Neuron (in vitro differentiated cells): ENCODE data around the gene ANKRD44.

Experiments used
- H2AFZ ChIP-seq: one replicate; pipeline ENCODE4 v1.6.1; 2013; ENCODE audit warnings: low read depth, mild to moderate bottlenecking, inconsistent platforms, low read length, moderate library complexity
- H3K27me3 ChIP-seq: one replicate; pipeline ENCODE4 v1.6.1; 2013; ENCODE audit warnings: low read length; ENCODE audit not compliant: insufficient read depth
- H3K36me3 ChIP-seq: one replicate; pipeline ENCODE4 v1.6.1; 2013; ENCODE audit warnings: low read length; ENCODE audit not compliant: insufficient read depth
- H3K4me1 ChIP-seq: one replicate; pipeline ENCODE4 v1.6.1; 2013; ENCODE audit warnings: low read length; ENCODE audit not compliant: insufficient read depth
- H3K4me3 ChIP-seq: 2 replicates; pipeline ENCODE4 v1.5.1; 2013; ENCODE audit warnings: mild to moderate bottlenecking, low read length, moderate library complexity
- H3K9me3 ChIP-seq: one replicate; pipeline ENCODE4 v1.6.1; 2013; ENCODE audit warnings: low read length

The ANKRD44 gene

DNA sequence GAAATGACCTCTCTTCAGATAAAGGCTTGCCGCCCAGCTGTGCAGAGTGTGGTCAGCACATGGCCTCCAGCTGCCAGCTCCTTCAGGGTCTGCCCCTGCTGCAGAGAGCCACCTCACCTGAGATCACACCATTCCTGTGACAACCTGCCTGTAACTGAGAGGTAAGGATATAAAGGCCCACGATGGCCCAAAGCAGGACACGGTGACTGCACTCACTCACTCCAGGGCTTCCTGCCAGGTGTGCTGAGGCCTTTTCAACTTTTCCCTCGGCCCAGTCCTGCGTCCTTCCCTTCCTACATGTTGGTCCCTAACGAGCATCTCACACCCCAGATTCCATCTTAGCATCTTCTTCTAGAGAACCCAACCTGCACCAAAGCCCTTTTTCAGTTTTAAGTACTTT lies 36.2 kb downstream of the ANKRD44 start:
- Histone ChIP-seq H3K4me3 (no peak overlapping the region), H3K36me3 (no peaks in the 10 kb centered on the region), H3K4me1 (no peaks in the 10 kb centered on the region), H2AFZ (no peak overlapping the region), H3K27me3 (no peaks in the 10 kb centered on the region), H3K9me3 (no peaks in the 10 kb centered on the region)

GRCh38 chr2:197273485-197273884 lies 37.1 kb downstream of the ANKRD44 start:
- Histone ChIP-seq H3K9me3 (no peaks in the 10 kb centered on the region), H3K4me1 (no peaks in the 10 kb centered on the region), H3K4me3 (no peak overlapping the region), H2AFZ (no peak overlapping the region), H3K36me3 (no peaks in the 10 kb centered on the region), H3K27me3 (no peaks in the 10 kb centered on the region)

DNA sequence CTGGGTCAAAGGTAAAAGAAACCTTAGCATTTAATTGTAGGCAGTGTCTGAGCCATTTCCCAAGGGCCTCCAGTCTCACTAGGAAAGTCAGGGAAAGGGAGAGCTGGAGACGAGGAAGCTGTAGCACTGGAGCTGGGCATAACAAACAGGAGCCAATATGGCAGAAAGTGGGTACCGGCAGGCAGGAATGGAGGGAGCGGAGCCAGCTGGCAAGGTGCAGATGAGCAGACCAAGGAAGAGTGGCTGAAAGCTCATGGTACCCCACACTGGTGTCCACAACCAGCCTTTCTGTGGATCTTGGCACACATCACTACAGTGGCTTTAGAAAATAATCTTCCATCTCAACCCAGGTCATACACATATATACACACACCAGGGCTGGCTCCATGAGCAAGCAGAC lies 40.0 kb downstream of the ANKRD44 start:
- H3K36me3 ChIP-seq: no peaks in the 10 kb centered on the region
- no peak overlapping the region for H2AFZ ChIP-seq
- no peaks in the 10 kb centered on the region for H3K9me3 ChIP-seq
- H3K27me3 ChIP-seq: no peaks in the 10 kb centered on the region
- no peak overlapping the region for H3K4me3 ChIP-seq
- H3K4me1 ChIP-seq: no peaks in the 10 kb centered on the region

DNA sequence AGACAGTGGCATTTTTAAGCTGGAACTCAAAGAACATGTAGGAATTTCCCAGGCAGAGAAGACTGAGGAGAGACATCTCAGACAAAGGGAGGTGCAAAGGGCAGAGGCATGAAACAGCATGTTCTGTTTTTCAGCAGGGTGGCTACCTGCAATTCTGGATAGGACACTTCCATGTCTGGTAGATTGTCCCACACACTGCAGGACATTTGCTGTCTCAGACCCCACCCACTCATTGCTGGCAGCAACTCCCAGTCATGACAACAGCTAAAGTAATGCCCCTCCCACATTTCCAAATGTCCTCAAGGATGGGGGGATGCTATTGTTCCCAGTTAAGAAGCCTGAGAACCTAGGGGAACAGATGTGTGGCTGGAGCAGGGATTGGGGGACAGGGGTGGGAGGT lies 40.8 kb downstream of the ANKRD44 start:
- Histone ChIP-seq H3K27me3 (no peaks in the 10 kb centered on the region), H3K4me3 (no peak overlapping the region), H2AFZ (no peak overlapping the region), H3K4me1 (no peaks in the 10 kb centered on the region), H3K9me3 (no peaks in the 10 kb centered on the region), H3K36me3 (no peaks in the 10 kb centered on the region)

GRCh38 chr2:197268786-197269584 lies 41.6 kb downstream of the ANKRD44 start:
- H2AFZ ChIP-seq: no peak overlapping the region
- H3K4me1 ChIP-seq: no peaks in the 10 kb centered on the region
- no peaks in the 10 kb centered on the region for H3K27me3 ChIP-seq
- no peak overlapping the region for H3K4me3 ChIP-seq
- no peaks in the 10 kb centered on the region for H3K36me3 ChIP-seq
- H3K9me3 ChIP-seq: no peaks in the 10 kb centered on the region

GRCh38 chr2:197266477-197266876 lies 44.1 kb downstream of the ANKRD44 start:
- Histone ChIP-seq H3K4me1 (no peaks in the 10 kb centered on the region), H3K27me3 (no peaks in the 10 kb centered on the region), H3K9me3 (no peaks in the 10 kb centered on the region), H2AFZ (no peak overlapping the region), H3K4me3 (no peak overlapping the region), H3K36me3 (no peaks in the 10 kb centered on the region)

- no peak overlapping the region for H2AFZ ChIP-seq
- no peak overlapping the region for H3K4me3 ChIP-seq
- H3K9me3 ChIP-seq: no peaks in the 10 kb centered on the region
- no peaks in the 10 kb centered on the region for H3K27me3 ChIP-seq
- H3K36me3 ChIP-seq: no peaks in the 10 kb centered on the region
- H3K4me1 ChIP-seq: no peaks in the 10 kb centered on the region
Measured at GRCh38 chr2:197265924-197266323, 44.7 kb downstream of the ANKRD44 start.

DNA sequence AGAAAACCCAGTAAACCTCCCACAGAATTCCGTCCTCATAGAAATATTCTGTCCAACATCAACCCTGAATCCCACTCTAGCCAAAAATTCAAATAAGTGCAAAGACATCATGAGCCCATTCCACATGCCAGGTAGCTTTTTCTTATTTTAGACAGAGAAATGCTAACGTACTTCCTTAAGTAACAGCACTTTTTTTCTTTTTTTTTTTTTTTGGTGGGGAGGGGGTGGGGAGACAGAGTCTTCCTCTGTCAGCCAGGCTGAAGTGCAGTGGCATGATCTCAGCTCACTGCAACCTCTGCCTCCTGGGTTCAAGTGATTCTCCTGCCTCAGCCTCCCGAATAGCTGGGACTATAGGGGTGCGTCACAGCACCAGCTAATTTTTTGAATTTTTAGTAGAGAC lies 45.5 kb downstream of the ANKRD44 start:
- Histone ChIP-seq H3K27me3 (no peaks in the 10 kb centered on the region), H3K4me3 (no peak overlapping the region), H3K9me3 (no peaks in the 10 kb centered on the region), H3K4me1 (no peaks in the 10 kb centered on the region), H3K36me3 (no peaks in the 10 kb centered on the region), H2AFZ (no peak overlapping the region)

GRCh38 chr2:197264332-197264731 lies 46.2 kb downstream of the ANKRD44 start:
- no peaks in the 10 kb centered on the region for H3K4me1 ChIP-seq
- no peaks in the 10 kb centered on the region for H3K9me3 ChIP-seq
- no peak overlapping the region for H3K4me3 ChIP-seq
- H3K36me3 ChIP-seq: no peaks in the 10 kb centered on the region
- H2AFZ ChIP-seq: no peak overlapping the region
- H3K27me3 ChIP-seq: no peaks in the 10 kb centered on the region

DNA sequence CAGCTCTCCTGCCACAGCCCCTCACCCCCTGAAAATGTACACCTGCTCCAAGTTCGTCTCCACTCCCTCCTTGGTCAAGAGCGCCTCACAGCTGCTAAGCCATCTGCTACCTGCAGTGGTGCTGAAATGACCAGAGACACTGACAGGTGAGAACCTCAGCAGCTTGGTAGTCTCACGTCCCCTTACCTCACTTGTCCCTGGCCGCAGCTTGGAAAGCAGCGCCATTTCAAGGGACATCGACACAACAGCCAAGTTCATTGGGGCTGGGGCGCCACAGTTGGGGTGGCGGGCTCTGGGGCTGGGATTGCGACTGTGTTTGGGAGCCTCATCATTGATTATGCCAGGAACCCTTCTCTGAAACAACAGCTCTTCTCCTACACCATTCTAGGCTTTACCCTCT lies 47.5 kb downstream of the ANKRD44 start:
- Histone ChIP-seq H3K27me3 (no peaks in the 10 kb centered on the region), H3K9me3 (no peaks in the 10 kb centered on the region), H3K36me3 (no peaks in the 10 kb centered on the region), H3K4me1 (no peaks in the 10 kb centered on the region), H2AFZ (no peak overlapping the region), H3K4me3 (no peak overlapping the region)

DNA sequence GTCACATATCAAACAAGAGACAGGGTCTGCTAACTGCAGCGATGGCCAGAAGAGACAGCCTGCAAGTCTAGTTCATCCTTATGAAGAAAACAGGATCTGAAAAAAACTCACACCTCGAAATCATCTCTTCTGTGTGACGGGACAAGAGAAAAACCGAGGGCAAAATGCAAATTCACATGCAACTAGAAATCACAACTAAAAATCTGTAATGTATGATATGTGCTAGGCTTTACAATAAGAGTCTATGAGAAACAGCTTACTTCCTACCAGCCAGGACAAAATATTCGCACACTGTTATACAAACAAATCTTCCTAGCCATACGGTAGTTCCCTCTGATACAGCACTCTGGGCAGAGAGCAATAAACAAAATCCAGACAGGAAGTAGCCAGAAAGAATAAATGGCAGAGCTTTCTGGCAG lies 48.8 kb downstream of the ANKRD44 start:
- Histone ChIP-seq H2AFZ (no peak overlapping the region), H3K36me3 (no peaks in the 10 kb centered on the region), H3K9me3 (no peaks in the 10 kb centered on the region), H3K4me1 (peaks cover under 1% of the 10 kb centered on the region), H3K4me3 (no peak overlapping the region), H3K27me3 (no peaks in the 10 kb centered on the region)

DNA sequence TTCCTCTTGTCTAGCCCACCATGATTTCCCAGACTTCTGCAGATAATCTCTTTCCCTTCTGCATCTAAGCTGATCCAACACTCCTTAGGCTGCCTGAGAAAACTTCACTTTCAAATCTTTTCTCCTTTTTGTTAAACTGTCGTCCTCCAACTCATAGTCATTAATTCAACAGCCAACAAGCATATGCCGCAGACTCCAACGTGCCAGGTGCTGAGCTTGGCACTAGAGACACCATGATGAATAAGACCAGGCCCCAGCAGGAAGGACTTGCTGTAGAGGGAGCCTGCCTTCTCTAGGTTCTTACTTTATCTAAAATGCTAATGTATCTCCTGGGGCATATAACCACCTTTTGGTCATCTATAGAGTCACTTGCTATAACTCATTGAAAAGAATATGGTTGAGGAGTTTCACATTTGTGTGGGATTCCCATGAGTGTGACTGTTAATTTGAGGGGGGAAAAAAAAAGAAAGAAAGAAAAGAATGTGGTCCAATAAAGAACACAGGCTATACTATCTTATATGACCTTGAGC lies 51.0 kb downstream of the ANKRD44 start:
- no peaks in the 10 kb centered on the region for H3K36me3 ChIP-seq
- H3K4me1 ChIP-seq: peaks cover 21% of the 10 kb centered on the region
- H3K27me3 ChIP-seq: no peaks in the 10 kb centered on the region
- H3K4me3 ChIP-seq: no peak overlapping the region
- H3K9me3 ChIP-seq: no peaks in the 10 kb centered on the region
- no peak overlapping the region for H2AFZ ChIP-seq

GRCh38 chr2:197258580-197258979 lies 52.0 kb downstream of the ANKRD44 start:
- no peaks in the 10 kb centered on the region for H3K27me3 ChIP-seq
- peaks cover 21% of the 10 kb centered on the region for H3K4me1 ChIP-seq
- no peak overlapping the region for H3K4me3 ChIP-seq
- no peak overlapping the region for H2AFZ ChIP-seq
- no peaks in the 10 kb centered on the region for H3K36me3 ChIP-seq
- no peaks in the 10 kb centered on the region for H3K9me3 ChIP-seq
